Left renal pelvis (tissue), 4 donors: ENCODE results near the gene STUB1. TPM values are rescaled to one million over a fixed set of nuclear protein-coding genes. Genes with fewer than 3 reads are reported as not detected.

ENCODE experiments used
- DNase-seq, 4 donors: peaks; one replicate each; pipeline ENCODE4 v3.0.0-alpha.2; 2013; ENCODE audit warnings: low read depth in 4 of 4, low spot score in 3 of 4
- polyA plus RNA-seq, 4 donors: library from polyadenylated mRNA; unstranded; fragments of 120-200 nt; gene quantifications; one replicate each; pipeline ENCODE4 v1.2.1, GENCODE V29; 2013; ENCODE audit not compliant: insufficient read length in 4 of 4

Gene STUB1
- polyA plus RNA-seq, 4 donors = 84.9 to 143 (median 105) TPM

DNA sequence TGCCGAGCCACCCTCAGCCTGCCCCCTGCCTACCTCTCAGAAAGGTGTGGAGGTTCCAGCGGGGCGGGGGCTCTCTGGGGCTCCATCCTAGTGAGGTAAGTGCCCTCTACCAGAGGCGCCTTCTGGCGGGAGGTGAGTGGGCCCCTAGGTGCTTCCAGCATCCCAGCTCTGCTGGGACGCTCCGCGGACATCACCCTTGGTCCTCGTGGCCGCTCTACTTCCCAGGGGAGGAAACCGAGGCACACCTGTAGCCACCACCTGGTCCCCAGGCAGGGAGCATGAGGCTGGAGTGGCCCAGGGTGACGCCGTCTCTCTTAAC lies 37.2 kb upstream of the STUB1 start:
- no peak for DNase-seq

DNA sequence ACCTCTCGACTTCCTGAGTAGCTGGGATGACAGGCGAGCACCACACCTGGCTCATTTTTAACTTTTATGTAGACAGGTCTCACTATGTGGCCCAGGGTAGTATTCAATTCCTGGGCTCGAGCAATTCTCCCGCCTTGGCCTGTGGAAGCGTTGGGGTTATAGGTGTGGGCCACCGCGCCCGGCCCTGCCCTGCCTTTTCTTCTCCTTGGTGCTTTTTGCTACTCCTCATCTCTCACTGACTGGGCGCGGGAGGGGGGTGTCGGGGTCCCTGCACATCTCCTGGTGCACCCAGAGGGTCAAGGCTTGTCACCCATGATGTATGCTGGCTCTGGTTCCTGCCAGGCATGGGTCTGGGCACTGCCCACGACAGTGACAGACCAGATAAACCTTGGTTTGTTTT lies 35.7 kb upstream of the STUB1 start:
- DNase-seq = no peak

DNA sequence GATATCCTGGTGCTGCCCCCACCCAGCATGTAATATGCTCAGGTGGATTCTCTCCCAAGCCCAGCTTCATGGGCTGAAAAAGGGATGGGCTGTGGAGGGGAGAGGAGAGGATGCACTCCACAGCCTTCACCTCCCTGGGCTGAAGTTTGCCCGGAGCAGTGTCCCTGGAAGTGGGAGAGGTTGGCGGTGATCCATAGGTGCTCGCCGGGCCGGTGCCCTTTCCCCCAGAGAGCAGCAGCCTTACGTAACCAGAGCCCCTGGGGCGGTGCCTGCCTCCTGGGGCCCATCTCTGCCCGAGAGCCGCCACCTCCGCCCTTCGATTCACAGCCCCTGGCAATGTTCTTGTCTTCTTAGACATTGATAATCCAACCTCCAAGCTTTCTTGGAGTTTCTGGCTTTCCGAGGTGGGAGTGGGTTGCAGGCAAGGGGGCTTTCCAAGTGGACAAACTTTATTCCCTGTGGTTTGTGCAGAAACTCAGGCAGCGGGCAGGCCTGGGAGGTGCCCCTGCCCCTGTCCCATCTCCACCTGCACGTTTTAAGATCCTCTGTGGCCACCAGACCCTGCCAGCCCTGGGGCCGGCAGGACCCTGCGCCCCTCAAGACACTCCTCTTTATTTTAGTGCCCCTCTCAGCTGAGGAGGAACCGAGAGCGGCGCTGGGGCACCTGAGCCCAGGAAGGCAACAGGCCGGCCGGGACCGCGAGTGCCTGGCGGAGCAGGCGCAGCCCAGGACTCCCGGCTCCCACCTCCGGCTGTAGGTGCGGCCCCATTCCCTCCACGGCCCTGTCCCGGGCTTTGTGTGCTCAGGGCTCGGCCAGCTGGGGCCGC lies 34.1 kb upstream of the STUB1 start:
- no peak for DNase-seq

DNA sequence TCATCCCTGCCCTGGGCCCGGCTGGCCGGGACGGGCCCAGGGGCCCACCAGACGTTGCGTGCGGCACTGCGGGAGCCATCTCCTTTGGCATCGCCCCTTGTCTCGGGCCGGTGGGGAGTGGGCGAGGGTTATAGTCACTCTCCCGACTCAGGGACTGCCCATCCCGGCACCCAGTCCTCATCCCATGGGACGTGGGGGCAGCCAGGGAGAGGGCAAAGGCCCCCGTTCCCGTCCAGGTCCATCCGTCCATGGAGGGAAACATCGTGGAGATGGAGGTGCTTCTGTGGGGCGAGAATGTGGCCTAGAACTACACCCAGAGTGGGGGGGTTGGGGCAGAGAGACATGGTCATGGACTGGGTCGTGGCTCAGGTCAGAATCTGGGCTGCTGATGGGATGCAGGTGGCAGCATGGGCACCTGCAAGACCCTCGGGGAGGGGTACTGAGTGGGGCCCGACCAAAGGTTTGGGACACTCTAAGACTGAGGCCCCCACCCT lies 33.5 kb upstream of the STUB1 start:
- DNase-seq = no peak

DNA sequence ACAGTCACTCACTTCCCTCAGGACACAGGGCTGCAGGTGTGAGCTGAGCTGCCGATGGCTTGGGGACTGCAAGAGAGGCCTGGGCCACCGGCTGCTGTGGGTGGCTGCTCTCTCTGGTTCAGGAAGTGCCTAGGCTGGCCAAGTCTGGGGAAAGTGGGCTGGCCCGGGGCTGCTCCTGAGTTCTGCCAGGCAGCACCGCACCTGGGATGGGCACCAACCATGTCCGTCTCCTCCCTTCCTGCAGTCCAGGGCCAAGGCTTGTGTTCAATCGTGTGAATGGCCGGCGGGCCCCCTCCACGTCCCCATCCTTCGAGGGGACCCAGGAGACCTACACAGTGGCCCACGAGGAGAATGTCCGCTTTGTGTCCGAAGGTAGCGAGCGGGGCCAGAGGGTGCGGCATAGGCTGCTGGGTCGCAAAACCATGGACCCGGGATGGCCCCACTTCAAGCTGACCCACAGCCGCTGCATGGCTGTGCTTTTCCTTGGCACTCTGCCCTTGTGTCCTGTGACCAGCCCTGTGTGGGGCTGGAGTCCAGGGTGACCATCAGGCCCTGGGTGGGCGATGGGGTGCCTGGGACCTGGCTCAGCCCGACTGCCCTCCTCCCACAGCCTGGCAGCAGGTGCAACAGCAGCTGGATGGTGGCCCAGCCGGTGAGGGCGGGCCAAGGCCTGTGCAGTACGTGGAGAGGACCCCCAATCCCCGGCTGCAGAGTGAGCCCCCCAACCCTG lies 32.9 kb upstream of the STUB1 start:
- DNase-seq = no peak

DNA sequence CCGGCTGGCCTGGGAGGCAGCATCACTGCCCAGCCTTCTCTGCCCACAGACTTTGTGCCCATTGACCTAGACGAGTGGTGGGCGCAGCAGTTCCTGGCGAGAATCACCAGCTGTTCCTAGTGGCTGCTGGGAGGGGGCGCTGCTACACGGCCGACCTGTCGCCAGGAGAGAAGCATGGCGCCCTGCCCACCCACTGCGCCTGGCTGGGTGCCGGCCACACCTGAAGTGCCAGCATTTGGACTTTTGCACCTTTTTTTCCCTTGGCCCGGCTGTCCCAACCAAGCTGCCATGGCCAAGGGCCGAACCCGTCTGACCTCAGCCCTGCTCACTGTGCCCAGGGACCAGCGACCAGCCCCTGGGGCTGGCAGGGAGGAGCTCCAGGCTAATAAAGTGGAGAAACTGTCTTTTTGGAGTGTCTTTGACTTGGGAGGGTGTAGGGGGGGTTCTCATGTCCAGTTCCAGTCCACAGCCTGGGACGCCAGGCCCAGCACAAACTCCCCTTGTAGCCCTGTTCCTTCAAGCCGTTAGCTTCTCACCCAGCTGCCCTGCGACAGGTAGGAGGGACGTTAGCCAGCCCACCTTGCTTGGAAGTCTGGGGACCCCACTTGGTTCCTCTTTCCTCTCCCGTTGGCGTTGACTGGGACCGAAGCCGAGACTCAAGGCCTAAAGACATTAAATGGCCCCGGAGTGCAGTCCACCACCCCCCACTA lies 32.0 kb upstream of the STUB1 start:
- DNase-seq = no peak

DNA sequence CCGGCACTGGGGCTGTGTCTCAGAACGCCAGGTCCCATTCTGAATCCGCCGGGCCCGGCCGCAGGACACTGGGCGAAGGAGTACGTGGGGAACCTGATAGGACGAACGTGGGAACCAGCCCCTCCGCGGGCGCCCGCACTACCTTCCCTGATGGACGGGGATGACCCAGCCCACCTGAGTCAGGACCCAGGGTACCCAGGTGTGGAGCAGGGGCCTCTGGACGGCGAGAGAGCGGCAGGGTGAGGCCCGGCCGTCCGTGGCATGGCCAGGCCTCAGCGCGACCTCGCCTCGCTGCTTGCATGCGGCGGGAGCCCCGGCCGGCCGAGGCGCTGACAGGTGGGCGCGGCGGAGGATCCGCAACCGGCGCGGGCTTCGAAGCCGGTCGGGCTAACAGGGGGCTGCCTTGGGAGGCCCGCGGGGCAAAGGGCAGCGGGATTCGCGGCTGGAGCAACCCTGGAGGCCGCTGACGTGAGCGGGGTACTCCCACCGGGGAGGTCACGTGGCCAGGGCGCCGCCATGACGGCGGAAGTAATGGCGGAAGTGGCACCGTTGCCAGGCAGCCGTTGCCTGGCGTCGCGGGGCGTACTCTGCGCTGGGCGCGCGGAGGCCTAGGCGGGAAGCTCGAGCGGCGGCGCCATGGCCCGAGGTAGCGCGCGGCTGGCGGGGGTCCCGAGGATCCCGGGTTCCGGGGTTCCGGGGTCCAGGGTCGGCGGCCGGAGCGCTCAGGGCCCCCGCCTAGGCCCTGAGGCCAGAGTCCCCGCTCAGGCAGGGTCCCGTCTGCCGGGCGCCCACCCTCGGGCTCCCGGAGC lies 31.2 kb upstream of the STUB1 start, which contains the start of gene WDR90:
WDR90 (plus strand) TSS at position 585 of the 809 bp plus-strand sequence; CDS start at position 637, 52 bp downstream.
- peak; percentile 68 to 82 (median 78) for DNase-seq

DNA sequence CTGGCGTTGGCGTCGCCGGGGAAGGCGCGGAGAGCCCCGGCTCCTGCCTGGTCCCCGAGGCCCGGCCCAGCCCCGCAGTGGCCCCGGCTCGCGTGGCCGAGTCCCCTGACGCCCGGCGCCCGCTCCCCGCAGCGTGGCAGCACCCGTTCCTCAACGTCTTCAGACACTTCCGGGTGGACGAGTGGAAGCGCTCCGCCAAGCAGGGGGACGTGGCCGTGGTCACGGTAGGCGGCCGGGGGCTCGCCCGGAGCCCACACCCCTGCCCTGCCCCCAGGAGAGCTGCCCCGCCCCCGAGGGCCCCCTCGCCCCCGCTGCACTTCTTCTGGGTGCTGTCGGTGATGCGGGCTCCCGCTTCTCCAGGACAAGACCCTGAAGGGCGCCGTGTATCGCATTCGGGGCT lies 30.6 kb upstream of the STUB1 start:
- DNase-seq = no peak

DNA sequence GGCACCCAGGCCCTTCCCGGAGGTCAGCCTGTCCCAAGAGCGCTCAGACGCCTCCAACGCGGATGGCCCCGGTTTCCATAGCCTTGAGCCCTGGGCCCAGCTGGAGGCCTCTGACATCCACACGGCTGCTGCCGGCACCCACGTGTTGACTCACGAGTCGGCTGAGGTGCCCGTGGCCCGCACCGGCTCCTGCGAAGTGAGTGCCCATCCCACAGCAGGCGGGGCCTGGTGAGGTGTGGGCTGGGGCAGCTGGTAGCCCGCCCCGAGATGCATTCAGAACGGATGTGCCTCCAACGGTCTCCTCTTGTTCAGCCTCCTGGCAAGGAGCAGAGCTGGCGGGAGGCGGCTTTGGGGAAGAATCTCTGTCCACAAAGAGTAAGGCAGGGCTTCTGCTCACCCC lies 28.4 kb upstream of the STUB1 start:
- DNase-seq = no peak

DNA sequence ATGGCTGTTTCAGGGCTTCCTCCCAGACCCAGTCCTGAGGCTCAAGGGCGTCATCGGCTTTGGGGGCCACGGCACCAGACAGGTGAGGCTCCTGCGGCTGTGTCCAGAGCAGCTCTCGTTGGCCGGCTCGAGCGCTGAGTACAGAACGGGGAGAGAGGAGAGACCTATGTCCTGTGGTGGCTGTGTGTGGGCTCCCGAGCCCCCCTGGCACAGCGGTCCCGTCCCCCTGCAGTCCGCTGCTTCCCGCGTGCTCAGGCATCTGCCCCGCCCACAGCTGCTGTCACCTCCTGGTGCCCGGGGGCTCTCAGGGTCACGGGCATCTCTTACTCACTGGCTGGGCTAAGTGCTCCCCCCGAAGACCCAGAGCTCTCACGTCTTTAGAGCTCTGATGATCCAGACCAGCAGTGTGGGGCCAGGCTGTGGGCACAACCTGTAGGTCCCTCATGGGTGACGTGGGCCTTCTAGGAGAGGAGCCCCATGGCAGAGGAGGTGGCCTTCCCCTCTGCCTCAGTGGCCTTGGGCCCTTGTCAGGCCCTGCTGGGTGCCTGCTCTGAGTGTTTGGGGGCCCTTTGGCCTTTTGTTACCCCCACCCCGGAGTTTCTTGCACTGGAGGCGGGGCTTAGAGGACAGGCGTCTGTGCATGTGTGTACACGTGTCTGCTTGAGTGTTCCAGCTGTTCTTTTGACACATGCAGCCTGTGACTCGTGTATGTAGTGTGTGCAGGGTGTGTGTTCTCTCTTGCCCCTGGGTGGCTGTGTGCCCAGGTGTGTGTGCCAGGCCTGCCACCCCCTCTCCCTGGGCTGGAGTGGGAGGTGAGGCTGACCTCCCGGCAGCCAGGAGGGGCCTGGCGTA lies 27.5 kb upstream of the STUB1 start:
- DNase-seq = no peak

DNA sequence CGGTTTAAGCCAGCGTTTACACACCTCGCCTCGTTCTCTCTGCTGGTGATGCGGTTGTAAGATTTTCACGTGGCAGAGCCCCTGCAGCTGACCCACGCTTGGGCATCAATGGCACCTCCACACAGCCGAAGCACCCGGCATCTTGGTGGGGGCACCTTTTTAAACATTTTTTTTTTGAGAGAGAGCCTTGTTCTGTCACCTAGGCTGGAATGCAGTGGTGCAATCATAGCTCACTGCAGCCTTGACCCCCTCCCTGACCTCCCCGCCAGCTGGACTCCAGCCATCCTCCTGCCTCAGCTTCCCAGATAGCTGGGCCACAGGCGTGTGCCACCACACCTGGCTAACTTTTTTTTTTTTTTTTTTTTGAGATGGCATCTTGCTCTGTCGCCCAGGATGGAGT lies 26.2 kb upstream of the STUB1 start:
- DNase-seq = no peak

DNA sequence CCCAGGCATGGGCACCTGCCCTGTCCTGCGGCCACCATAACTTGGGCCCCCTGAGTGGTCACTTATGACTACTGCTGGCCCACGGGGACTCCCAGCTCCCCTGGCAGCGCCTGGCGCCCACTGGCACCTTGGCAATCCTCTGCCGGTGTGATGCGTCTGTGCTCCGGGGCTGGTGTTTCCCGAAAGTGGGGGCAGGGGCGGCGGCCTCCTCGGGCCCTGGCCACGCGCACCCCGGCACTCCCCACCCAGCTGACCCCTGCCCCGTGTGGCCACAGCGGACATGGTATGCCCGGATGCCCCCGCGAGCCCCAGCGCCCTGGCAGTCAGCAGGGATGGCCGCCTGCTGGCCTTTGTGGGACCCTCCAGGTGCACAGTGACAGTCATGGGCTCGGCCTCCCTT lies 22.7 kb upstream of the STUB1 start:
- no peak for DNase-seq

DNA sequence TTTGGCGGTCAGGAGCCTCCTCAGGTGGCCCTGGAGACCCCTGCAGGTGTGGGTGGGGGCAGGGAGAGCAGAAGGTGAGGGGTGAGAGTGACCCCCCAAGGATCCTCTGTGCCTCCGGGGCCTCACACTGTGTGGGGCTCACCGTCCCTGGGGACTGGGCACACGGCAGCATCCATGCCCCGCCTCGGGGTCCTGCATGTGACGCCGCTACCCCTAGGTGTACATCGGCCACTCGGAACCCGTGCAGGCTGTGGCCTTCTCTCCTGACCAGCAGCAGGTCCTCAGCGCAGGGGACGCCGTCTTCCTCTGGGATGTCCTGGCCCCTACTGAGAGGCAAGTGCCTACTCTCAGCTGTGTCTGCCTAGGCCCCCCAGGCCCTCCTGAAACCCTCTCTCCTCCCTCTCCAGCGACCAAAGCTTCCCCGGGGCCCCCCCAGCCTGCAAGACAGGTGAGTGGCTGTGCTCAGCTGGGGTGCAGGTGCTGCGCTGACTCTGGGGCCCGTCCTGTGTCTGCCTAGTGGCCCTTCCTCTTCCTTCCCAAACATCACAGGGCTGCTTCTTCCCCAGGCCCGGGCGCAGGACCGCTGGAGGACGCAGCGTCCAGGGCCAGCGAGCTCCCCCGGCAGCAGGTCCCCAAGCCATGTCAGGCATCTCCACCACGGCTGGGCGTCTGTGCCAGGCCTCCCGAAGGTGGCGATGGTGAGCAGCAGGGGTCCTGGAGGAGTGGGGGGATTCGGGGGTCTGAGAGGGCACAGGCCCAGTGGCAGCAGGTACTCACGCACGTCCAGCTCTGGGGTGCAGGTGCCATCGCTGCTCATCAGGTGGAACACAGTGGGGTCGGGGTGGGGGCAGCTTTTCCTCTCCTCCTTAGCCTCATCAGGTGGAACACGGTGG lies 21.3 kb upstream of the STUB1 start:
- DNase-seq = no peak

DNA sequence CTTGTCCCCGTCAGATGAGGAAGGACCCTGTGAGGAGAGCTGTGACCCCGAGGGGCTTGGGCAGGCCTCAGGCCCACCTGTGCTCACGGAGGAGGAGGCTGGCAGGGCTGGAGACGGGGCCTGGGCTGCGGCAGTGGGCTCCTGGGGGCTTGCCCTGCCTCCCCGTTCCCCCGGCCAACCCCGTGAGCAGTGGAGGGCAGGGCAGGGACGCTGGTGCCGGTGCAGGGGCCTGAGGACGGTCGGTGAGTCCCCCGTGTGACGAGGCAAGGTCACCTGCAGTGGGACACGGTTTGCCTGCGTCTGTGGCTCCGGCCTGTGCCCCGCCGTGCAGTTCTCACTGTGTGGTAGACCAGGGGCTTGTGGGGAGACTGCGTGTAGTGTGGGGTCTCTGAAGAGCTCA lies 20.6 kb upstream of the STUB1 start:
- no peak for DNase-seq

DNA sequence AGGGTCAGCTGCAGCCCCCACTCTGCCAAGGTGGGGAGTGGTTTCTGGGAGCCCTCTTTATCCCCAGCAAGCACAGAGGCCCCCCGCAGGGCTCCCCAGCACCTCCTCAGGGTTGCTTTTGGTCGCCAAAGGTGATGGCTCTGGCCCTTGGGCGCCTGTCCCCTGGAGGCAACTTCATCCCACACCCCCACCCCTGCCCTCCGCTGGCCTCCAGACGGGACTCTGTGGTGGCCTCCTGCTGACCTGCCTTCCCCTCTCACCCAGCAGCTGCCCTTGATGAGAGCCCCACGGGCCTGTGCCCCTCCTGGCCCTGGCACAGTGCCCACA lies 20.1 kb upstream of the STUB1 start:
- no peak for DNase-seq

DNA sequence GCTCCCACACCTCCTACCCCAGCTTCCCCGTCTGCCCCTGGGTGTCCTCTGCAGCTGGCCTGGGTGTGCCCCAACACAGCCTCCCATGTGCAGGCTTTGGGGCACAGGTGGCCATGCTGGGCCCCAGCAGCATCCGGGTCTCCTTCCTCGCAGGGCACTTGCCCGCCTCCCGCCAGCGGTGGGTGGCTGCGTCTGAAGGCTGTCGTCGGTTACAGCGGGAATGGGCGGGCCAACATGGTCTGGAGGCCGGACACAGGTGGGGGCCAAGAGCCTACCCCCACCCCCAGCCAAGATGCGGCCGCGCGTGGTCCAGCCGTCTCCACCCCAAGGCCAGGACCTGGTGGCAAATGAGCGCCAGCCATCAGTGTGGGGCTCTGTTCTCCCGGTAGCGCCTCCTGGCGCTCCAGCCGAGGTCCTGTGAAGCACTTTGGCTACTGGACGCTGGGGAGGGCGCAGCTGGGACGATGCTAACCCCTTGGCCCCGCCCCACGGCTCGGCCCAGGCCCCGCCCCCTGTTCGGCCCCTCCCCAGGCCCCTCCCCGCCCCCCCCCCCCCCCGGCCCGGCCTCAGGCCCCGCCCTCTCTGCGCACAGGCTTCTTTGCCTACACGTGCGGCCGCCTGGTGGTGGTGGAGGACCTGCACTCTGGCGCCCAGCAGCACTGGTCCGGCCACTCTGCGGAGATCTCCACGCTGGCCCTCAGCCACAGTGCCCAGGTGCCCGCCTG lies 19.6 kb upstream of the STUB1 start:
- peak in 1 of 4 donors; percentile 44 for DNase-seq

DNA sequence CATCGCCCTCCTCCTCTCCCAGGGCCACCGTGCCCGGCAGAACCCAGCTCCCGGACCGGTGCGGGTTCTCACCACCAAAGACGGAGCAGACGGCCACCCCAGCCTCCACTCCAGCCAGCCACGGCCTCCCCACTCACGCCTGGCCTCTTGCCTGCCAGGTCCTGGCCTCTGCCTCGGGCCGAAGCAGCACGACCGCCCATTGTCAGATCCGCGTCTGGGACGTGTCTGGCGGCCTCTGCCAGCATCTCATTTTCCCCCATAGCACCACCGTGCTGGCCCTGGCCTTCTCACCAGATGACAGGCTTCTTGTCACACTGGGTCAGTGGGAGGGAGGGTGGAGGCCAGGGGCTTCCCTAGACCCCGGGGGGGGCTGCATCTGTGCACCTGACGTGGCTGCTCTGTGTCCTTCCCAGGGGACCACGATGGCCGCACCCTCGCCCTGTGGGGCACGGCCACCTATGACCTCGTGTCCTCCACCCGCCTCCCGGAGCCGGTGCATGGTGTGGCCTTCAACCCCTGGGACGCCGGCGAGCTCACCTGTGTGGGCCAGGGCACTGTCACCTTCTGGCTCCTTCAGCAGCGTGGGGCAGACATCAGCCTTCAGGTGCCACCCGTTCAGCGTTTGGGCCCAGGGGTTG lies 18.9 kb upstream of the STUB1 start:
- no peak for DNase-seq

DNA sequence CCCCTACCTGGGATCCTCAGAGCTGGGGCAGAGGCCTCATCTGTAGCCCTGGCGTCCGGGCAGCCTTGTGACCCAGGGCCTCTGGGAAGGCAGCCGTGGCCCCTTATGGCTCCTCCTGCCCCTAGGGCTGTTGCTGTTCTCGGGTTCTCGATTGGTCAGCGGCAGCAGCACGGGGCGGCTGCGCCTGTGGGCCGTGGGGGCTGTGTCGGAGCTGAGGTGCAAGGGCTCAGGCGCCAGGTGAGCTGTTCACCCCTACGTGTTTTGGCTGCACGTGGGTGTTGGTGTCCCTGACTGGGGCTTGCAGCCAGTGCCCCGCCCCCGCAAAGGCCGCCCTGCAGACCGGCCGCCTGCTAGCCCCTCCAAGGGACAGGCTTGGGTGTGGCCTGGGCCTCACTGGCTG lies 18.1 kb upstream of the STUB1 start:
- no peak for DNase-seq
